DOHH2 (cell line): ENCODE results near the gene ARAP1.

Source experiments
- H3F3A ChIP-seq: fragments of 200-600 bp; sonication (generic), shearing (Covaris generic); 2 replicates; pipeline ENCODE4 v1.6.0; 2016; ENCODE audit warnings: antibody characterized with exemption, mild to moderate bottlenecking; ENCODE audit not compliant: control insufficient read depth, insufficient read depth
- H3K27ac ChIP-seq: fragments of 200-600 bp; sonication (generic); 2 replicates; pipeline ENCODE4 v1.5.1; 2014; ENCODE audit warnings: low read depth, mild to moderate bottlenecking, low read length, moderate library complexity
- H3K27me3 ChIP-seq: fragments of 200-600 bp; sonication (generic); 2 replicates; pipeline ENCODE4 v1.6.1; 2014; ENCODE audit warnings: mild to moderate bottlenecking, low read length, mixed read lengths; ENCODE audit not compliant: control insufficient read depth
- H3K36me3 ChIP-seq: fragments of 200-600 bp; sonication (generic); 2 replicates; pipeline ENCODE4 v1.6.1; 2014; ENCODE audit warnings: mild to moderate bottlenecking, low read length, moderate library complexity, mixed read lengths; ENCODE audit not compliant: control insufficient read depth
- H3K4me1 ChIP-seq: fragments of 200-600 bp; sonication (generic); 2 replicates; pipeline ENCODE4 v1.6.1; 2014; ENCODE audit warnings: mild to moderate bottlenecking, low read length, mixed read lengths; ENCODE audit not compliant: control insufficient read depth
- H3K4me2 ChIP-seq: fragments of 200-600 bp; sonication (generic); 2 replicates; pipeline ENCODE4 v1.6.0; 2014; ENCODE audit warnings: mild to moderate bottlenecking, low read length, moderate library complexity
- H3K4me3 ChIP-seq: fragments of 200-600 bp; sonication (generic); 2 replicates; pipeline ENCODE4 v1.5.1; 2014; ENCODE audit warnings: mild to moderate bottlenecking, low read length, mixed read lengths
- H3K79me2 ChIP-seq: fragments of 200-600 bp; sonication (generic); 2 replicates; pipeline ENCODE4 v1.6.1; 2014; ENCODE audit warnings: mild to moderate bottlenecking, low read length, mixed read lengths; ENCODE audit not compliant: control insufficient read depth
- H3K9me2 ChIP-seq: fragments of 200-600 bp; sonication (generic); replicated peaks from 2 replicates; pipeline ENCODE4 v1.6.1; 2014; ENCODE audit warnings: mild to moderate bottlenecking, low read length, mixed read lengths; ENCODE audit not compliant: control insufficient read depth
- H3K9me3 ChIP-seq: fragments of 200-600 bp; sonication (generic); 2 replicates; pipeline ENCODE4 v1.6.1; 2014; ENCODE audit warnings: antibody characterized with exemption, low read length, mixed read lengths; ENCODE audit not compliant: control insufficient read depth, insufficient read depth
- H4K20me1 ChIP-seq: fragments of 200-600 bp; sonication (generic); 2 replicates; pipeline ENCODE4 v1.6.0; 2014; ENCODE audit warnings: low read depth, mild to moderate bottlenecking, antibody characterized with exemption, low read length, moderate library complexity; ENCODE audit not compliant: control insufficient read depth, insufficient read depth
- CTCF ChIP-seq: fragments of 200-600 bp; sonication (generic); IDR thresholded peaks from one replicate; pipeline ENCODE4 v1.5.1; 2014; ENCODE audit warnings: antibody characterized with exemption, mild to moderate bottlenecking, low read depth, low read length; ENCODE audit not compliant: poor library complexity, severe bottlenecking
- EZH2phosphoT487 ChIP-seq: fragments of 200-600 bp; sonication (generic); IDR thresholded peaks from 2 replicates; pipeline ENCODE4 v1.6.1; 2017; ENCODE audit warnings: borderline replicate concordance, mild to moderate bottlenecking, antibody characterized with exemption, low read length, moderate library complexity, mixed read lengths

ARAP1 gene

GRCh38 chr11:72726266-72727220, 25.7 kb downstream of the ARAP1 start:
- Histone ChIP-seq H4K20me1 (no peaks in the 10 kb centered on the region), H3K36me3 (0 out of 2 replicates have a peak, but pooled peaks cover 3% of the 10 kb centered on the region), H3K9me3 (no peaks in the 10 kb centered on the region), H3K4me3 (no peak overlapping the region), H3K27me3 (no peaks in the 10 kb centered on the region), H3K79me2 (peaks cover 28% of the 10 kb centered on the region), H3K9me2 (no peaks in the 10 kb centered on the region), H3F3A (0 out of 2 replicates have a peak, but pooled peaks cover 3% of the 10 kb centered on the region), H3K4me1 (peaks cover 32% of the 10 kb centered on the region), H3K27ac (no peak overlapping the region), H3K4me2 (no peak overlapping the region)
- TF ChIP-seq CTCF (no peak), EZH2phosphoT487 (no peak)

- Histone ChIP-seq H3K4me2 (peak overlapping the region; percentile 8; the same call in 1 of the 2 replicates), H3K27ac (no peak overlapping the region), H3K27me3 (no peaks in the 10 kb centered on the region), H3K9me3 (no peaks in the 10 kb centered on the region), H3K79me2 (peaks cover 37% of the 10 kb centered on the region), H4K20me1 (no peaks in the 10 kb centered on the region), H3F3A (0 out of 2 replicates have a peak, but pooled peaks cover 3% of the 10 kb centered on the region), H3K9me2 (no peaks in the 10 kb centered on the region), H3K4me1 (peaks cover 41% of the 10 kb centered on the region), H3K36me3 (0 out of 2 replicates have a peak, but pooled peaks cover 3% of the 10 kb centered on the region), H3K4me3 (no peak overlapping the region)
- TF ChIP-seq EZH2phosphoT487 (no peak), CTCF (no peak)
Observed at GRCh38 chr11:72725724-72726028, 26.5 kb downstream of the ARAP1 start.

GRCh38 chr11:72724851-72725723, 27.1 kb downstream of the ARAP1 start:
- 0 out of 2 replicates have a peak, but pooled peaks cover 3% of the 10 kb centered on the region for H3F3A ChIP-seq
- 0 out of 2 replicates have a peak, but pooled peaks cover 3% of the 10 kb centered on the region for H3K36me3 ChIP-seq
- no peaks in the 10 kb centered on the region for H3K9me2 ChIP-seq
- peaks cover 44% of the 10 kb centered on the region for H3K4me1 ChIP-seq
- no peaks in the 10 kb centered on the region for H4K20me1 ChIP-seq
- TF ChIP-seq EZH2phosphoT487 (no peak), CTCF (peak; percentile 97)
- H3K79me2 ChIP-seq = peaks cover 43% of the 10 kb centered on the region
- H3K9me3 ChIP-seq = no peaks in the 10 kb centered on the region
- peak overlapping the region; percentile 8; the same call in 1 of the 2 replicates for H3K4me2 ChIP-seq
- no peak overlapping the region for H3K27ac ChIP-seq
- H3K4me3 ChIP-seq = no peak overlapping the region
- no peaks in the 10 kb centered on the region for H3K27me3 ChIP-seq
